RCC 7860 (cell line): ENCODE measurements around the gene BIN1.

Source experiments
- DNase-seq: peaks from one replicate; pipeline ENCODE4 v3.0.0-alpha.2; 2015; ENCODE audit warnings: low spot score
- FAIRE-seq: peaks from 2 replicates; lab custom pipeline; 2012; peaks lifted over from hg19 to GRCh38; lab: Jason Lieb, UNC

Gene BIN1, protein sequence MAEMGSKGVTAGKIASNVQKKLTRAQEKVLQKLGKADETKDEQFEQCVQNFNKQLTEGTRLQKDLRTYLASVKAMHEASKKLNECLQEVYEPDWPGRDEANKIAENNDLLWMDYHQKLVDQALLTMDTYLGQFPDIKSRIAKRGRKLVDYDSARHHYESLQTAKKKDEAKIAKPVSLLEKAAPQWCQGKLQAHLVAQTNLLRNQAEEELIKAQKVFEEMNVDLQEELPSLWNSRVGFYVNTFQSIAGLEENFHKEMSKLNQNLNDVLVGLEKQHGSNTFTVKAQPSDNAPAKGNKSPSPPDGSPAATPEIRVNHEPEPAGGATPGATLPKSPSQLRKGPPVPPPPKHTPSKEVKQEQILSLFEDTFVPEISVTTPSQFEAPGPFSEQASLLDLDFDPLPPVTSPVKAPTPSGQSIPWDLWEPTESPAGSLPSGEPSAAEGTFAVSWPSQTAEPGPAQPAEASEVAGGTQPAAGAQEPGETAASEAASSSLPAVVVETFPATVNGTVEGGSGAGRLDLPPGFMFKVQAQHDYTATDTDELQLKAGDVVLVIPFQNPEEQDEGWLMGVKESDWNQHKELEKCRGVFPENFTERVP

DNA sequence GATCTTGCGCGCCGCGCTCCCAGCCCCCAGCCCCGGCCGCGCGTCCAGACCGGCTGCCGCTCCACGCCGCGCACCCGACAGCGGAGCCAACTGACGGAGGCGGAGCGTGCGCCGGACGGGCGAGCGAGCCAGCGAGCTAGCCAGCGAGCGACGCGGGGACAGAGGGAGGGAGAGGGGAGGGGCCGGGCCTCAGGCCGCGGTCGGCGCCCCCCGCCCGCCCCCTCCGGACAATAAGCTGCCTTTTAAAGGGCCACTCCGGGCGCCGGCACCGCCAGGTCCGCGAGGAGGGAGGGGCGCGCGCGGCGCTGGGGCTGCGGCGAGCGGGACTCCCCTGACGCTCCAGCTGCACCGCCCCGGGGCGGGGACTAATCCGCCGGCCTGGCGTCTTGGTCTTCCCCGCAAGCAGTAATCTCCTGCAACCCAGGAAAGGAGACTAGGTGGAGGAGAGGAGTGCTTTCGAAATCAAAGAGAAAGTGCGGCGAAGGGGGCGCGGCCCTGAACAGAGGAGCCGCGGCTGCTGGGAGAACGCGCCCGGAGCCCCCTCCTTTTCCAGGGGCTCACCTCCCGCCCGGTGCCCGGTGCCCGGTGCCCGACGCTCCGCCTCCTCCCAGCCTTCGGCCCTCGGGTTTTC lies at the start of gene BIN1:
TSS of gene BIN1 (minus strand) at position 164 of the 631 bp plus-strand sequence. CDS start 211 bp downstream, outside the sequence.
- DNase-seq (peak; percentile 82), FAIRE-seq (no peak)

DNA sequence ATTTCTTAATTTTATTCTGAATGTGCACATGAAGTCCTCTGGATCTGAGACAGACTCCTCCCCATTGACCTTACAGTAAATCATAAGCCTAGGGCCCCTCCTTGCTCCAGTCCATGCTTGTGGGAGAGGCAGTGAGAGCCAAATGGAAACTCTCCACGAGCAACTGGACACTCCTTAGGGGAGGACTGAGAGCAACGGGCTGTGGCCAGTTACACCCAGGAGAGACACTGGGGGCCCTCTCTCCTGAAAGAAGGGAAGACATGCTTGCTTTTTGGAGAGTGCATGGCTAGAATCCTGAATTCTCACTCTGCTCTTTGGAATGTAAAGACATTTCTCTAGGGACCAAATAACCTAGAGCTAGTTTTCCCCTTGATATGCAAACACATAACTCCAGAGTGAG lies 49.0 kb upstream of the BIN1 start:
- FAIRE-seq (peak; percentile 83), DNase-seq (no peak)

DNA sequence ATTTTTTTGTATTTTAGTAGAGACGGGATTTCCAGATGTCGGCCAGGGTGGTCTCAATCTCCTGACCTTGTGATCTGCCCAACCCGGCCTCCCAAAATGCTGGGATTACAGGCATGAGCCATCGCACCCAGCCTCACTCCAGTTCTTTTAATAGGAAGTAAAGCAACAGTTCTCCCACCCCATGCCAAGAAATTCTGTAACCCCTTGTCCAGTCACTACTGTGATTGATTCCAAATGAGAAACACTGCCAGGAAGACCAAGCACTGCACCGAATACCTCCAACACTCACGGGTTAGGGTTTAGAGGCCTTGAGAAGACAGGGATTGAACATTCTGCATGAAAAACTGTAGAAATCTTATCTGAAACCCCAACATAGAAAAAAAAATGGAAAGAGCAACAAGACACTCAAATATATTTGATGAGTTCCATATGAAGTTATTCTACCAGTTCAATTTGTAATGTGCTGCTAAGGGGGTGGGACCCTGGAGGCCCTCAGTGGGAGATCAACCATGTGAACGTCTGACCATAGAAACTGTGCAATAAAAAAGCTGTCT lies 48.2 kb upstream of the BIN1 start:
- FAIRE-seq: no peak
- no peak for DNase-seq

DNA sequence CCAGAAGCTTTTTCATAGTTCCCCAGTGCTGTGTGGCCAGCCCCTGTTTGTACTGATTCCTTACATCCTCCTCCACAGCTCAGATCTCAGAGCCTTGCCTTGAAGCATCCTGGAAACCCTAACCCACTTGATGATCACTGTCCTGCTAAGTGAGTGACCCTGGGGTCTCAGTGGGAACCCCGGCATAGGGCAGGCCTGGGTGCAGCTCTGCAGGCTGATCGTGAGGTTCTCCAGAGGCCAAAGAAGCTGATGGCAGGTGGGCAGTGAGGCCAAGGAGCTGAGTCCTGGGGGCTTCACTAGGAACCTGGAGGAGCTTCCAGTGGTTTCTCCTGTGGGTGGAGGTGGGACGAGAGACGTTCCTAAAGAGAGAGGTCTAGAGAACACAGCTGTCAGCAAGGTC lies 47.4 kb upstream of the BIN1 start:
- no peak for DNase-seq
- no peak for FAIRE-seq

DNA sequence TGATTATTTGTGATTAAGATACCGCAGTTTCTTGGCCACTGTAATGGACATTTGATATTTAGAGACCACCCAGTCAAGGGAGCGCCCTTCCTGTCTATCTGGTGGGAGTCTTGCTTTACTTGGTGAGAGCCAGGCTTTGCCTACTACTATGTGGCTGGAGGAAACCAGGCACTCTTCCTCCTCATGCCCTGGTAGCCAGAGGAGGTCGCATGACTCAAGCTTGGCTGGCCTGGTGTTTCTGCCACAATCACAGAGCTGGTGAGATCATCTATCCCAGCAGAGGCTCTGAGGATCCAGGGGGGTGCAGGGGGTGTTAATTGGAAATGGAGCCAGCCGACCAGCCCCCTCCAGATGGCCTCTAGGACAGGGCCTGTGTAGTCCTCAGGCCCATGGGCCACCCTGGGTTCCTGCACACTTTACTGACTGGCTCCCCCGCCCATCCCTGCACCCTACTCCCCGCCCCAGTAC lies 46.8 kb upstream of the BIN1 start:
- DNase-seq (peak; percentile 96), FAIRE-seq (peak; percentile 97)

DNA sequence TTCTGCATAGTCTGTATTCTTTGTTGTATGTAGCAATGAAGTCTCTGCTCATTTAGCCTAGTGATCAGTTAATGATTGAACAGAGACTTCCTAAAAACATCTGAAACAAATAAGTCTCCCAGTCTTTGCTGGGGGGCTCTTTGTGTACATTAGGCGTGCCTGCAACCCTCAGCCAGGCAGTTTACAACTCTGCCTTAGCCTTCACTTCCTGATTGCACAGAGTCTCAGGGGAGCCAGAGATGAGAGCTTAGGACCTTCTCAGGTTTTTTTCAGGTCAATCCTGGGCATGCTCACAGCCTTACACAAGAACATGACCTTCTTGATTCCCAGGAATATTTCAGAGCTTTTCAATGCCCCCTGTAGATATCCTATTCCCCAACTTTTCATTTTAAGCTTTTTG lies 44.0 kb upstream of the BIN1 start:
- DNase-seq: no peak
- FAIRE-seq: no peak

DNA sequence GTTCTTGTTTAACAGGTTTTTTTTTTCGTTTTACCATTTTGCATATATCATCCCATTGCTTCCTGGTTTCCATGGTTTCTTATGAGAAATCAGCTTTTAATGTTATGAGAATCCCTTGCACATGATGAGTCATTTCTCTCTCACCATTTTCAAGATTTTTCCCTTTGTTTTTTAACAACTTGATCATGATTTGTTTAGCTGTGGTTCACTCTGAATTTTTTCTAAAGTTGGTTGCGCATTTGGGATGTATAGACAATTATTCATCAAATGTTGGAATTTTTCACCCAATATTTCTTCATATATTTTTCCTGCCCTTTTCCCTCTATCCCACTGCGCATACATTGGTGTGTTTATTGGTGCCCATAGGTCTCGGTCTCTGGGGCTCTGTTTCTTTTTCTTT lies 42.4 kb upstream of the BIN1 start:
- peak; percentile 79 for FAIRE-seq

DNA sequence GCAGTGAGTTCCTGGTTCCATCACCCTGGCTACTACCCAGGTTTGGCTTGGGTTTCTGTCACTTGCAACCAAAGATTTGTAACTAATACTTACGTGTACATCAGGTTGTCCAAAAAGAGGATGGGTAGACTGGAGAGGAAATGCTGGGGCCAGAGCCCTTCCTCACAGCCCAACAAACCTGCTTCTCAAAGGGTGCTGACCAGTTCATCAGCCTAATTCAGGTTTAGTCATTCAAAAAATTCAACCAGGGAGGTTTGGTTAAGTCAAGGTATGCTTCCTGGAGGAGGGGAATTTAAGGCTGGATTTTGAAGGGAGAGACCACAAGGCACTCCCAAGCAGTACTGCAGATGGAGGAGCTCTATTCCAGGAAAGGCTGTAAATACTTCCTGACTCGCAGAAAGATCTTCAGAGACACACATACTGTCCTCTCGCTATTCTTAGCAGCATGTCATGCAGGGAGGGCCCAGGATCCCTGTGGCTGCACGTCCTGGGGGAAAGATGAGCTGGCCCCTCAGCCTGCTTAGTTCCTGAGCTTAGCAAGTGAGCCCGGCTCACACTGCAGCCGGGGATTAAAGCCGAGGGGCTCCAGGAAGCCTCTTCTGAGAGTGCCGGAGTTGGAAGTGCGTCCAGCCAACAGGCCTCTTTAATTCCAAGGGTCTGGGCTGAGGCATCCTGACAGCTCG lies 40.0 kb upstream of the BIN1 start:
- FAIRE-seq: no peak
- no peak for DNase-seq

More for the DNA sequence above, 42.4 kb upstream of the BIN1 start:
- peak; percentile 69 for DNase-seq

DNA sequence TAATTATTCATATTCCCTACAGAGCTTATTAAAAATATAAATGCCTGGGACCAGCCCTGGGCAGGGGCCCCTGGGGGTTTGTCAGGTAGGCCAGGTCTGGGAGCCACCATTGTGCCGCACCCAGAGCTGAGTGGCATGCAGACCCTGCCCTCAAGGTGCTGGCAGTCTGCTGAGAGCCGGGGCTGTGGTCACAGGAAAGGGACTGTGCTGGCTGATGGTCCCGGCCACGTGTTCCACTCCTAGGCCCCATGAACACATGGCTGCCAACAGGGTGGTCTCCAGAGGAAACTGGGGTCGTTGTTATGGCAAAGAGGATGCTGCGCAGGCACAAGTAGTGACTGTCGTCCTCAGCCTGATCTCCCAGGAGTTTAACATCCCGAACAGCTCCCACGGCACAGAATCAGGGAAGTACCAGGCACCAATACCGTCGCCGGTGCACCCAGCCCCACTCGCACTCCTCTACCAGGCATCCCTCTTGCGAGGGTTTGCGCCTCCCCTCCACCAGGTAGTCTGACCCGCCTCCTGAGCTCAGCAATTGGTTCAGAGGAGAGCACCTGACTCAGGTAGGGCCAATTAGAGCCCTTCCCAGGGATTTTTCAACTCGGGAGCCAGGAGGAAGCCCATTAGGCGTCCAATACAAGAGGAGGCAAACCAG lies 39.2 kb upstream of the BIN1 start:
- DNase-seq (no peak), FAIRE-seq (no peak)

DNA sequence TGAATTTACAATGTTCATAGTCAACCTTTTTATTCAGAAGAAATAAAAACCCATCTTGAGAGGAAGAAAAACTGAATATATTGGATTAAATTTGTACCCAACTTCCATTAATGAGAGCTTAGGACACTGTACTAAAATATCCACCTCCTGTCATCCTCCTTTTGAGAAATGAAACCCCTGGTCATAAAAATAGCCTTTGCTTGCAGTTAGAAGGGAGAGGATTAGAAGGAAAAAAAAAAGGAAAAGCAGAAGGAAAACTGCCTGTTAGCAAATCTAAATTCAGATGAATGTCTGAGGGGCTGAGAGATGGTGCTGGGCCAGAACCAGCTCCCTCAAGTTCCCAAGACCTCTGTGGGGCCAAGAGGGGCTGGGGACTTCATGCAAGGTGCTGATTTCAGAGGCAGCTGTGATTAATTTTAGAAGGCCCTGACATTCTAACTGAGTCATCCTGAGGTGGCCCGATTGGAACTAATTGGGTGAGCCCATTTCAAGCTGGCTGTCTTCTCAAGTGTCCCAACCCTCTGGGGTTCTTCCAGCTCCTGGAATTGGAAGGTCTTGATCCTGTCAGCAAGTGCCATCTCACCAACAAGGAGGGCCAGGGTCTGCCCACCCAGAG lies 38.4 kb upstream of the BIN1 start:
- FAIRE-seq: no peak

DNA sequence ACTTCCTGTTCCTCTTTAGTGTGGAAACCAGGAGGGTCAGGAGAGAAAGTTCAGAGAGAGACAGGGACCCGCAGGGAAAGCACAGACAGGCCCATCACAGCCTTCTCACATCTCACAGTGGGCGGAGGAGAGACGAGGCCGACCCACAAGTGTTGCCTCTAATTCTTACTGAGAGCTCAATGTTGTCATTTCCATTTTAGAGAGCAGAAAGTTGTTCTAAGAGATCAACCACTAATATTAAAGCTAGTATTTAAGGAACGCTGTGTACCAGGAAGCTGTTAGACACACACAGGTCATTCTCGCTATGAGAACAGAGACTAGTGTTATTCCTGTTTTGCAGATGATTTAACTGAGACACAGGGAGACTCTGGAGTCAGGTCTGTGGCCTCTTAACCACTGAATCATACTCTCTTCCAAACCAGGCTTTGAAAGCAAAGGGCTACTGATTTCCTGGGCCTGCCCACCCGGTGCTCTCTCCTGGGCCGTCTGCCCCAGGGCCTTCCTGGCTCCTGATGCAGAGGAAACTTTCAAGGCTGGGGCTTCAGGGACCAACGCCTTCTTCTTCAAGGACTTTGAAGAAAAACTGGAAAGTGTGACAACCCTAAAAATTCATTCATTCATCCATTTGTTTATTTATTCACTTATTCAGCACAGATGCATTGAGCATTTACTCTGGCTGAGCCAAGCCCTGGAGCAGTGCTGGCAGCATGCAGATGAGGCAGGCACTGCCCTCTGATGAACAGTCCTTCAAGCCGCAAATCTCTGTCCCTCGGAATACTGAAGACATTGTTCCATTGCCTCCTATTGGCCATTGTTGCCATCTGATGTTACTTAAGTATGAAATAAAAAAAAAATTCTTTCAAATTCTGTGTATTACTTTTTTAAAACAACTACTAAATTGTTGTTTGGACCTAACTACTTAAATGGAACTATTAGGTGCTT lies 37.2 kb upstream of the BIN1 start:
- FAIRE-seq (no peak), DNase-seq (no peak)

More for the DNA sequence above, 38.4 kb upstream of the BIN1 start:
- no peak for DNase-seq

DNA sequence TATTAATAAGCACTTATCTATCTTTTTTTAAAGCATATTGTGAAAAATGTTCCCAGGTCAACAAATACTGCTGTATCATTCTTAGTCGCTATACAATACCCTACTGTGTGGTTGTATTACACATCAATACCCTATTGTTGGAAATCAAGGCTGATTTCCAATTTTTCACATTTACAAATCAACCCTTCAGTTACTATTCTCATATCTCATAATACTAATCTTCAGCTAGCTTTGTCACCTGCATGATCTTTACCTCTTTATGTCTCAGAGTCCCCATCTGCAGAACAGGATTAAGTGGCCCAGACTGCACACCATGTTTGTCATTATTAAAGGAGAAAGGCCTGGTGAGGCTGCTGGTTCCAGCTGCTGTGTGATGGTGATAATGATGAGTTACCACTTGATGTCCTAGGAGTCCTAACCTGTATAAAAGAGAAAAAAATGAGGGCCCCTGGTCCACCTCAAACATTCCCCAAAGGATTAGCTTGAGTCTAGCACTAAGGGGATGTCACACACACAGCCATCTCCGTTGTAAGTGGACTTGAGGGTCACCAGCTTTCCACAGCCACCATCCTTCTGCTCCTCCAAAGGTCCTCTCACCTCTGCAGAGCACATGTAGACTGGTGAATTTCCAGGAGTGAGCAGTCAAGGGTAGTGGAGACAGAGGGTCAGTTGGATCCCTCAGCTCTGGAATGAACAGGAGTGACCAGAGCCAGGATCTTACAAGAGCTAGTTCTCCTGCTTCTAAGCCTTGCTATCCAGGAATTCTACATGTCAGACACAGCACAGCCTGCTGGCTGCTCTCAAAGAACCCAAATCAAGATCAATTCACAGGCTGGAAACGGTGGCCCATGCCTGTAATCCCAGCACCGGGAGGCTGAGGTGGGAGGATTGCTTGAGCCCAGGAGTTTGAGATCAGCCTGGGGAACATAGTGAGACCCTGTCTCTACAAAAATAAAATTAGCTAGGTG lies 36.0 kb upstream of the BIN1 start:
- FAIRE-seq (no peak), DNase-seq (no peak)

DNA sequence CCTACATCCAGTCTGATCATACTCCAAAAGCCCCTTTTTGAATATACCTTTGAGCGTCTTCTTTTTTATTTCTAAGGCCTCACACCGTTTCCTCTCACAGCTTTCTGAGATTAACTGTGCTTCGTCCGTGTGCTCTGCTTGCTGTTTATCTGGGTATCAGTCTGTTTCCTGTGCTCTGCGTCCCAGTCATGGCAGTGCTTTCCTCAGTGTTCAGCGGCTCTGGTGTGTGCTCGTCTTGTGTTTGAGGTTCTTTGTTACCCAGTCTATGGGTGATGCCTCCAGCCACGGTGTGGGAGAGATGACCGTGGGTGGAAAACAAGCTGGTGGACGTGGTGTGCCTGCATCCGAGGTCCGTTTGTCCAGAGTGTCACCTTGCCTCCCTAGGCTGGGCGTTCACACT lies 33.6 kb upstream of the BIN1 start:
- DNase-seq (no peak), FAIRE-seq (no peak)

DNA sequence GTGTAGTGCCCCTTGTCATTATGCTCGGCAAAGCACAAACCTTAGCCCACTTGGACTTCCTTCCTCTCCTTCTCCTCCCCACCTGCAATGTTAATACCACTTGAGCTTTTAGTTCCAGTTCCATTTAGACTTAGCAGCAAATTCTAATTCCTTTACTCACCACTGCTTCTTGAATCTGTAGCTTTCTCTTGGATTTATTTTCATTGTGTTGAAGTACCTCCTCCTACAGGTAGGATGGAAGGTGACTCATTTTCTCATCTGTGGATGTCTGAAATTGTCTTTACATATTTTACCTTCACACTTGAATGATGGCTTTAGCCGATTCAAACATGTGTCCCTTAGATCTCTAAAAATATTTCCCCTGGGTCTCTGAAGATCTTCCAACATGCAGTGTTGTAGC lies 32.8 kb upstream of the BIN1 start:
- FAIRE-seq (no peak), DNase-seq (no peak)

DNA sequence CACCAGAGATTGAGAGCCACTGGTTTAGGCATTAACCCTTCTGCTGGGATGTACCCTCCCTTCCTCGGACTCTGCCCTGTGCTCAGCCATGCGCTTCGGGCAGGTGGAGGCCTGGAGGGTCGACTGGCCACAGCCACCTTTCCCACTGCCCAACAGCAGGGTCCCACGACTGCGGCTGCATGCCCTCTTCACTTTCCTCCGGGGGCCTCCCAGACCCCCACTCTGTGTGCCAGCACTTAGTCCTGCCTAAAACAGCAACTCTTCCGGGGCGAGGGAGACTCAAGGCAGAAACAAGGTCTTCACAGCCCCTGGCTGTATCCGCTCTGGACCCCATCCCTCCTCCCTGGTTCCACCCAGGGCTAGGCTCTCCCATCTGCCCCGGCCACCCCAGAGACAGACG lies 31.3 kb upstream of the BIN1 start:
- no peak for FAIRE-seq
- DNase-seq: no peak

DNA sequence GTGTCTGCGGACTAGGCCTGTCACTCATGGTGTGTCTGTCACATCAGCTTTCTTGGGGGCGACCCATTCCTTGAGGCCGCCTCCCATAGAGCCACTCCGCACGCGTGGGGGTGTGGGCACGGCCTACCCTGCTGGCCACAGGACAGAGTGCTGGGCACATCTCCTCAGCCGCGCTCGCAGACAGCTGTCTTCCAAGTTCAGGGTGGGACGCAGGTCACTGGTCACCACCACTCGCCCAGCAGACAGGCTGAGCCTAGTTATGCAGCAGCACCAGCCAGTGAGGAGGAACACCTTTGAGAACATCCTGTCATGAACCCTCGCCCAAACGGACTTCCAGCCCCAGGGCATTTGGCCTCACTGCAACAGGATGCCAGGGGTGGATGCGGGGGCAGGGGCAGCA lies 30.8 kb upstream of the BIN1 start:
- DNase-seq: no peak
- FAIRE-seq: no peak

DNA sequence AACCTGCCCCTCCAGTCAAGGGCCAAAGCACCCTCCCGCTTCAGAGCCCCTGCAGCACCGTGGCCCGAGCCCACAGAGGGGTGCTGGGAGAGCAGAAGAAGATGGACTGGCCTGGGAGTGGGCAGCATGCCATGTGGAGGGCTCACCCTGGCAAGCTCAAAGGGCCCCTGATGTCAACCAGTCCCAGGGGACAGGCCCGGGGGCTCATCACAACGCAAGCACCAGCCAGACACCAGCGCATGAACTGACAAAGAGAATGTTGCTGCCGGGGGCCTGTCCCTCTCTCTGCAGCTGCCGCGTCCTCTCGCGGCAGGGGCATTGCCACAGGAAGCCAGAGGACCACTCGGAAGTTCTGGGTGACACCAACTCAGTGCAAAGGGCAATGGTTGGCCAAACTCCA lies 30.3 kb upstream of the BIN1 start:
- FAIRE-seq (no peak), DNase-seq (no peak)
